HEK293T (cell line): Measurements from ENCODE around the gene CMTM4.

Experiments used
- ARNT ChIP-seq: fragments of 450-650 bp; IDR thresholded peaks from 2 replicates; pipeline ENCODE4 v1.6.1; 2017; ENCODE audit warnings: mild to moderate bottlenecking
- CTBP1 ChIP-seq: fragments of 450-650 bp; IDR thresholded peaks from 2 replicates; pipeline ENCODE4 v1.6.1; 2016; ENCODE audit warnings: borderline replicate concordance
- ELF4 ChIP-seq: fragments of 450-650 bp; IDR thresholded peaks from 2 replicates; pipeline ENCODE4 v1.6.1; 2017; ENCODE audit warnings: antibody characterized with exemption
- FOXA1 ChIP-seq: fragments of 450-650 bp; IDR thresholded peaks from 2 replicates; pipeline ENCODE4 v1.6.1; 2016; ENCODE audit warnings: mild to moderate bottlenecking
- FOXK2 ChIP-seq: fragments of 450-650 bp; IDR thresholded peaks from 2 replicates; pipeline ENCODE4 v1.6.1; 2016; ENCODE audit warnings: mild to moderate bottlenecking
- HDGF ChIP-seq: fragments of 450-650 bp; IDR thresholded peaks from 2 replicates; pipeline ENCODE4 v1.6.1; 2017; ENCODE audit warnings: antibody characterized with exemption, borderline replicate concordance
- LEF1 ChIP-seq: fragments of 450-650 bp; IDR thresholded peaks from 2 replicates; pipeline ENCODE4 v1.6.1; 2017; ENCODE audit warnings: mild to moderate bottlenecking, borderline replicate concordance
- NFRKB ChIP-seq: fragments of 450-650 bp; IDR thresholded peaks from 2 replicates; pipeline ENCODE4 v1.6.1; 2016; ENCODE audit warnings: mild to moderate bottlenecking, moderate library complexity
- PKNOX1 ChIP-seq: fragments of 450-650 bp; IDR thresholded peaks from 2 replicates; pipeline ENCODE4 v1.6.1; 2016
- SP1 ChIP-seq: fragments of 450-650 bp; IDR thresholded peaks from 2 replicates; pipeline ENCODE4 v1.6.1; 2017
- SUZ12 ChIP-seq: fragments of 450-650 bp; IDR thresholded peaks from 2 replicates; pipeline ENCODE4 v1.6.1; 2016; ENCODE audit warnings: mild to moderate bottlenecking
- TARDBP ChIP-seq: fragments of 450-650 bp; IDR thresholded peaks from 2 replicates; pipeline ENCODE4 v1.6.1; 2016
- ZNF384 ChIP-seq: fragments of 450-650 bp; IDR thresholded peaks from 2 replicates; pipeline ENCODE4 v1.6.1; 2016

- no peak for TF ChIP-seq SUZ12
- no peak for TF ChIP-seq ELF4
- no peak for TF ChIP-seq SP1
- no peak for TF ChIP-seq FOXA1
- no peak for TF ChIP-seq ARNT
- TF ChIP-seq CTBP1 = no peak
- TF ChIP-seq LEF1 = no peak
- TF ChIP-seq FOXK2 = no peak
- no peak for TF ChIP-seq PKNOX1
- no peak for TF ChIP-seq HDGF
- no peak for TF ChIP-seq NFRKB
- no peak for TF ChIP-seq TARDBP
- TF ChIP-seq ZNF384 = no peak
These were observed 3.4 kb downstream of the CMTM4 start for GRCh38 chr16:66693149-66693548.
